GM18508 (cell line): ENCODE measurements around the gene EPHA8.

ENCODE experiments used
- ATAC-seq: cut with Tn5 transposase; IDR thresholded peaks from one replicate; pipeline ENCODE4 v1.9.1; 2021; ENCODE audit warnings: moderate number of reproducible peaks; ENCODE audit not compliant: insufficient read depth, unreplicated experiment

Gene EPHA8

DNA sequence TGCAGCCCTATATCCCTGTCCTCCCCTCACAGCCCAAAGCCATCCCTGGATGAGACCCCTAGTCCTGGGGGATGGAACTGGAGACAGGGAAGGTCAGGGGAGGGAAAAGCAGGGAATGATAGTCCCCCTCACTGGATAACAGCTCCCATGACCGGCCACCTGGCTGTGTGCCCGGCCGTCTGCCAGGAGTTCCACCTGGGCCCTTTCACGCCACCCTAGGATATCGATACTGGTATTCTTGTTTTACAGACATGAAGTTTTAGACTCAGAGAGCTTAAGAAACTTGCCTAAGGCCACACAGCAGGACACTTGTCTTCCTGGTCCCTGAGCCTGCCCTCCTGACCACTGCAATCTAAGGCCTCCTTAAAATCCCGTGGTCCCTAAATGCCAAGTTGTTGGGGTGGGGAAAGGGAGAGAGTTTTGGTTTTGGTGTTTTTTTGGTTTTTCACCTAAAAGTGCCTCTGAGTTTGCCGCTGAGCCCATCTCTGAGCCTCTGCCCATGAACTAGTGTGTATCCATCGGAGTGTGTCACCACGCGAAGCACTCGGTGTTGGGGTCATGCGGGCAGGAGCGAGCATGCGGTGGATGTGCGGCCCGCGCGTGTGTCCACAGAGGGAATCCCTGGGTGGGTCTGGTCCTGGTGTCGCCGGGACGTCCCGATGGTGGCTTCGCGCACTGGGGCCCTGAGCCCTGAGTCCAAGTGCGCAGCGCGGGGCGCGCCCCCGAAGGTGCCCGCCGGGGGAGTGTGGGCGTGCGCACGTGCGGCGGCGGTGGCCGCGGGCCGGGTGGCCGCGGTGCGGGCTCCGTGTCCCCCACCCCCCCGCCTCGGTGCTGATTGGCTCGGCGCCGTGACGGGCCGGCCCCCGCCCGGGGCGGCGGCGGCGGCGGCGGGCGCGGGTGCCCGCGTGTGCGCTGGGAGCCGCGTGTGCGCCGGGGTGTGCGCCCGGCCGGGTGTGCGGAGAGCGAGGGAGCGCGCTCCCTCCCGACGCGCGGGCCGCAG, at the start of gene EPHA8:
Gene EPHA8 (plus strand): TSS at position 906 of the 1,000 bp plus-strand sequence. CDS start 147 bp downstream, outside the sequence.
- ATAC-seq = no peak

DNA sequence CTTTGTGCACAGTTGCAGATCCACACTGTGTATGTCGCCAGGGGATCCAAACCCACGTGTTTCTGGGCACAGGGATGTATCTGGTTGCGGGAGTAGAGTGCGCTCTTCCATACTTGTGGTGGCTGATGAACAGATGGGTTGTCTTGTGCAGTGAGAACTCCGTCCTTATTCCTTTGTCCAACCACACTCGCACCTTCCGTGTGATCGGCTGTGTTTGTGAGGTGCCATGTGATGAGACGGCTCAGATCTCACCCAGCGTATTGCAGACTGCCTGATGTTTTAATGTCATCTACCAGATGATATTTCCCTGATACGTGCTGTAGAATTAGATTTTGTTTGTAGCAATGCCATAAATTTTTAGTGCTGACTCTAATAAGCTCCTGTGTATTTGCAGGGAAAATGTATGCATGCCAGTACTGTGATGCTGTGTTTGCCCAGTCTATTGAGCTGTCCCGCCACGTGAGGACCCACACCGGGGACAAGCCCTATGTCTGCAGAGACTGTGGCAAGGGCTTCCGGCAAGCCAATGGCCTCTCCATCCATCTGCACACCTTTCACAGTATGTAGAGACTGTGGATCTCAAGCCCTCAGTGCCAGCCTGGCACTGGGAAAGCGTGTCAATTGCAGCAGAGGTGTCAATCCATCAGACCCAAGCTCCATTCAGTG, 46.2 kb upstream of the EPHA8 start:
- ATAC-seq = no peak

DNA sequence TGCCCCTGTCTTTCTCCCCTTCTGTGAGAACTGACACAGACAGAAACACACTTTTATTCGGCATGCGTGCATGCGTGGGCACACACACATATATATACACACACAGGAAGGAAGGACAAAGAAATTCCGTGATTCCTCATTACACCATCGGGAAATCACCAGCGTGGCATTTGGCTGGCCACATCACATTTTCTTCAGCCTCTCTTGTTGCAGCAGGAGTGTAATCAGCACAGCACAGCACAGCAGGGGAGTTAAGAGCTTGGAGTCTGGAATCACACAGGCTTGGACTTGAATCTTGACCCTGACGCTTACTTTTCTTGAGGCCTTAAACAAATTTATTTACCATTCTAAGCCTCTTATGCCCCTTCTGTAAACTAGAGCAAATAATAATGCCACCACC, 45.3 kb upstream of the EPHA8 start:
- no peak for ATAC-seq

DNA sequence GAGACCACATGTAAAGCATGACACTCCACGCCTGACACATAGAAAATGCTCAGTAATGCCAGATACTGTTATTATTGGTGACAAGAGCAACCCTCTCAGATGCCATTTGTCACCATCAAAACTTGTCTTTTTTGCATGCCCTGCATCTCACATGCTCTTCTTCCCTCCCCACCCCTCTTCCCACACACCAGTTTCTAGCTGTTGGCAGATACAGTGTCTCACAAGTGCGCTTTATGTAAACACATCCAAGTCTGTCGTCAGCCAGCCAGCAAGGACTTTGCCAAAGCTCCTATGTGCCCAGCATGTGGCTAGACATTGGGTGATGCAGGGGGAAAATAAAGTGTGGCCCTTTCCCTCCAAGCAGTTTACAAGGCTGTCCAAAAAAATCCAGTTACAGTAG, 44.9 kb upstream of the EPHA8 start:
- ATAC-seq = no peak

DNA sequence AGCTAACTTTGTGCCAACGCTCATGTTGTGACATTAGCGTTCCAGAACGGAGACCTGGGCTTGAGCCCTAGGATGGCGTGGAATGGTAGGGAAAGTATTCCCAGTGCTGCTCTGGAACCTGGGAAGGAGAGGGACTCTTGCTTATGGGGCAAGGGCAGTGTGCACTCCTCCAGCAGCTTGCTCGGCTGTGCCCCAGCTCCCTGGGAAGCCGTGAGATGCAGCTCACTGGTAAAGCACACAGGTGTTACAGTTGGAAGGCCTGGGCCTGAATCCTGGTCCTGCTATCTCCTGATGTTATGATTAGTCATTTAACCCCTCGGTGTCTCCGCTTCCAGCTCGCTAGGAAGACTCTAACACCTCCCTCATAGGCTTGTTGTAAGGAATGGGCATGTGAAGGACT, 42.4 kb upstream of the EPHA8 start:
- no peak for ATAC-seq

DNA sequence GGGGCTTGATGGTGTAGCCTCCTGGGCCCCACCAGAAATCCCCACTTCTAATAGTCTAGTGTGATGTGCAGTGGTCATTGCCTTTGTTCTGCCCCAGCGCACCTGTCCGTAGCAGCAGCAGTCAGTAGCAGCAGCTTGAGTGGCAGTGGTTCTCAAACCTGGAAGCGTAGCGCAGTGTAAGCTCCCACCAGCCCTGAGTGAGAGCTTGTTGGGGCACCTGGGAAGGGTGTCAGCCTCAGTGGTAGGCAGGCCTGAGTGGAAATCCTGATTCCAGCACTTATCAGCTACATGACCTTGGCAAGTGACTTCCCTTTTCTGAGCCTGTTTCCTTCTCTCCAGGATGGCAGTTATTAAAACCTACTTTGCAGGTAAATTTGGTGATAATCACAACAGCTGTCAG, 41.6 kb upstream of the EPHA8 start:
- no peak for ATAC-seq

DNA sequence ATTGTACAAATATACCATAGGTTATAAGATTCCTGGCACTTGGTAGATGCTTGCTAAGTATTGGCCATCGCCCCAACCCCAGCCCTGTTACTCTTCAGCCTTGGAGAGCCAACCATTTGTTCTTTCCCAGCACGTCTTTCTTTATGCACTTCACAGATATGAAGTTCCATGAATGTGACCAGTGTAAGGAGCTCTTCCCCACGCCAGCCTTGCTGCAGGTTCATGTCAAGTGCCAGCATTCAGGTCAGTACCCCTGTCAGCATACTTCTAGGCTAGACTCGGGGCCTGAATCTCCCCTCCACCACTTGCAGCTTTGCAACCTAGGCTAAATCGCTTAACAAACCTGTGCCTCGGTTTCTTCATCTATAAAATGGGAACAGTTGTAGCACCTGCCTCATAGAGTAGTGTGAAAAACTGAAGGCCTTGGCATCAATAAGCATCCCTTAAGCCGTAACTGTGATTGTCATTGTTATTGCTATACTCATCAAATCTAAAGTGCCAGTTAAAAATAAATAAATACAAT, 41.0 kb upstream of the EPHA8 start:
- no peak for ATAC-seq

DNA sequence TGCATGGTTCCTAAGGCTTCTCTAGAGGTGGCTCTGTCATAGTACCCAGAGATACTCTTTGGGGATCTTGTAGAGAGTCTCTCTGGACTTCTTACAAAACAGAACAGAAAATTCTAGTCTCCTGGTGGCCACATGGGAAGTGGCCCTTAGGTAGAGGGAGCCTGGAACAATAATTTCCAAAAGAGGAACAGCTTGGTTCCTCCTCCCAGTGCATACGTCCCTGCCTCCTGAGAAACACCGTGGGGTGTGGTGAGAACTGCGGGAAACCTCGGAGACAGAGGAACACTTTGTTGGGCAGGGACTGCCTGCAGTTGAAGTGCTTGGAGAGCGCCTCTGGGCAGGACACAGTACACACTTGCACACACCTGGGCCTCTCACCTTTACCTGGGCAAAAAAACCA, 38.8 kb upstream of the EPHA8 start:
- ATAC-seq = no peak

DNA sequence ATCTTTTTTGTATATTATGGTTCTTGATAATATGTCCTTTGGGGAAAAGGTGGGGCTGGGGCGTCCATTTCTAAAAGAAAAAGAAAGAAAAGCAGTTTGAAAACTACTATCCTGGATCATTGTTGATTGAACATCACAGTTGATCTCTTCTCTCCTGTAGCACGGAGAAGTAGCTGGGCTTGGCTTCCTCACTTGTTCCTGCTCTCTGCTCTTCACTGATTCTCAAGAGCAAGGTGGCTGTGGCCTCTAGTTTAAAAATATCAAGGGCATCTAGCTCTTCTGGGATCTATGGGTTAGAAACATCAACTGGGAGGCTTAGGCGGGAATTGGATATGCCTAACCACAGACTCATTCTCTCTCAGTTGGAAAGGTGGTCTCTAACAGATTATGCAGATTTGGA, 38.1 kb upstream of the EPHA8 start:
- ATAC-seq = no peak

DNA sequence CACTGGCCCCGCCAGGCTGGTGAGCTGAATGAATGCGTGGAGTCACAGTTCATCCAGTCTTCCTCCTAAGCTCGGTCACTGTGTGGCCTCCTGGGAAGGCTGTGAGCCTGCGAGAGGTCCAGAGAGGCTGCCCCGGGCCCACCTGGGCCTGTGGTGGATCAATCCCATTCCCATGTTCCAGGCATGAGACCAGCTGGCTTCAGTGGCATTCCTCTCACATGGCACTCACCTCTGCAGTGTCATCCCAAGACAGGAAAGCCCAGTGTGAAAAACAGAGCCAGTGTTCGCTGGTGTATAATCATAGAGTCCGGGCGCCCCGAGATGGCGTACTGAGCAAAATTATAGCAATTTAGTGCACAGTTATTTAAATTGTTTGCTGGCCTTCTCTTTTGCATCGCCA, 37.6 kb upstream of the EPHA8 start:
- ATAC-seq = no peak

DNA sequence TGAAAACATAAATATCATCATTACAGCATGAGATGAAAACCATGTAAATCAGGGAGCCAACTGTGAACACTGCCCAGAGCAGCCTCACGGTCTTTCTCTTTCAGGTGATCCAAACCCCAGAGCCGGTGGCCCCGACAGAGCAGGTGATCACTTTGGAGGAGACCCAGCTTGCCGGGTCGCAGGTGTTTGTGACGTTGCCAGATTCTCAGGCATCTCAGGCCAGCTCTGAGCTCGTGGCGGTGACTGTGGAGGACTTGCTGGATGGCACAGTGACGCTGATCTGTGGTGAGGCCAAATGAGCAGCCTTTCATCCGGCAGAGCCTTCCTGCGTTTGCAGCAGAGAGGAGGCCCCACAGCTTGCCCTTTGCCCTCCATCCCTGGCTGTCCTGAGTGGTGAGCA, 37.2 kb upstream of the EPHA8 start:
- ATAC-seq = no peak

DNA sequence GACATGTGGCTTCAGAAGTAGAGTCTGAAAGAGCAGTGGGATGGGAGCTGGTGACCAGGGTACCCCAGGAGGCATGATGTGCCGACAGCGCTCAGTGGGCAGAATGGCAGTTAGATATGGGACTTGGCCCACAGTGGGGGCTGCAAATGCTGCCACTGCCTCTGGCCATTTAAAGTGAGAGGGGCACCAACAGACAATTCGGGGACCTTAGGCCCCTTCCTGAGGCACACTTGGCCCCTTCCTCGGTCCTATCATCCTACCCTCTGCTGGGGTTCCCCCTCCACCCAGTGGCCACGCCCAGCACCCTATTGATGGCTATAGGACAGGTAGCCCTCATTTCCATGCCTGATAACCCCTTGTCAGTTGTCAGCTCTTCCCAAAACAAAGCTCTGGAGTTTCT, 36.6 kb upstream of the EPHA8 start:
- no peak for ATAC-seq

DNA sequence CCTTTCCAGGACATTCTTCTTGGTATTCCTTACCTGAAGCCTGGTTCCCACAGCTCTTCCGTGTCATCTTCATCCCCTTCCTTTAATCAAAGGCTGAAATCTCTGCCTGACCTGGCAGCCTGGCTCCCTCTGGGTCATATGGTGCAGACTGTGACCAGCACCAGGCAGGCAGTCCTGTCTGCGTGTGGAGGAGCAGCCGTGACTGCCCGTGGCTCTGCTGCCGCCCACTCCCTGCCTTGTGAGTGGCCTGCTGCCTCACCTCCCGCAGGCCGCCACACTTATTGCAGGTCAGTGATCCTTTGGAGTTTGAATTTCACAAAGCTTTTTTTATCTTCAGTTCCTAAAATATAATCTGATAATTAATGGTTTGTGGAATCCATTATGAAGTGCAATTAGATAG, 36.2 kb upstream of the EPHA8 start:
- ATAC-seq = no peak

DNA sequence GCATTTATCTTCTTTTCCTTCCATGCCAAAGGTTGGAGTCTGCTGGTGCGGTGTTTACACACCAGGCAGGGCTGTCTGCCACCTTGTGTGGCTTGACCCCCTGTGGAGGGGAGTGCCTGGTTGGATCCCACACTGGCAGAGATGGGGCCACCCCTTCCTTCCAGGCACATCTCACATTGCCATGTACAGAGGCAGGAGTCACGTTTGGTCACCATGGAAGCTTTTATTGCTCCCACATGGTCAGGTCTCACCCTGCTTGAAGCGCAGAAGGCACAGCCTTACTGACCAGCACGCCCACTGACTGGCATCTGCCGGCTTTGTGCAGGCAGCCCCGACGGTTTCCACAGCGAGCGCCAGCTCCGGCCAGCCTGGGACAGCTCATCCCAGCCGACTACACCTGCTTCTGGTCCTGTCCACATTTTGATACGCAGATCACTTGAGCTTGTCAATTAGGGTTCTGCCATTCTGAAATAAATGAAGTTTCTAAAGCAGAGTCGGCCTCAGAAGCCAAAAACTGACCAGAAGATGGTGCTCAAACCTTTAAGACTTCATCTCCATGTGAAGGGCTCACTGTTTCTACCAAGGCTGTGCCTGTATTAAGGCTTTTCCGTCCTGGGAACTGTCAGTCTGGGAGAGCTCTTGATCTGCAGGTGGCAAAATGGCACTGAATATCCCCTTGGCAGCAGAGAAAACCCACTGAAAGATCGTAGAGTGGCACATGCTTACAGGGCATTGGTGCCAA, 35.6 kb upstream of the EPHA8 start:
- no peak for ATAC-seq

DNA sequence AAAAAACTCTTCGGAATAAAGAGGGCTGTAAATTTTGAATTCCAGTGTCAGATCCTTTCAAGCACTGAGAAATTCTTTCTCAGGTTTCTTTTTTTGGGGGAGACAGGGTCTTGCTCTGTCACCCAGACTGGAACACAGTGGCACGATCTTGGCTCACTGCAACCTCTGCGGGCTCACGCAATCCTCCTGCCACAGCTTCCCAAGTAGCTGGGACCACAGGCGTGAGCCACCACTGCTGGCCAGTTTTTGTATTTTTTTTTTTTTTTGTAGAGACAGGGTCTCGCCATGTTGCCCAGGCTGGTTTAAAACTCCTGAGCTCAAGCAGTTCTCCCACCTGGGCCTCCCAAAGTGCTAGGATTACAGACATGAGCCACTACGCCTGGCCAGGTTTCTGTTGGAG, 34.8 kb upstream of the EPHA8 start:
- ATAC-seq = no peak

DNA sequence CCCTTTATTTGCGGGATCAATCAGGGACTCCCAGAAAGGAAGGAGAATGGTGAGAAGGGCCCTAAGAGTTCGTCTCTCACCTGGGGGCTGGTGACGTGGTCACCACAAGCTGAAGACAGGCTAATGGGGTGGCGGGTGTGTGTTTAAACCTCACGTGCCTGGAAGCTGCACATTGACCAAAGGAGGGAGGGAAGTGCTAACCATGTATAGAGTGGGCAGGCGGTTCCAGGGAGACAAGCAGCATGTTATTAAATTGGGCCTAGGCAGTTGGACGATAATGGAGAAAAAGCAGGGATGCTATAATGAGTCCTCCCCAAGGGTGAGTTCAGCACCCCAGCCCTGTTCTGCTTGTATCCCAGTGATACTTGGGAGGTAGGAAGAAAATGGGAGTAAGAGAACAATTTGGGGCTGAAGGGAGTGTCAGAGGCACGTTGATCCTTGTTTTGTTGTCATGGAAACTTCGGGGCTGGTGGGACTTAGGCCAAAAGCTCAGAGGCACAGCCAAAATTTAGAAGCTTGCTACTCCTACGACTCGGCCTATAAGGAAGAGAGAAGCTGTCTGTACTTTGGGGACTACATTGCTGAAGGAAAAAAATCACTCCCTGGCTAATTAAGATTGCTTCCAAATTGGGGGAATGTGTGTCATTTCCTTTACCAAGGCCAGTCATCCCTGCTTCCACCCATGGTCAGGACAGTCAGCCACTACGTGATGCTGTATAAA, 33.2 kb upstream of the EPHA8 start:
- ATAC-seq = no peak

DNA sequence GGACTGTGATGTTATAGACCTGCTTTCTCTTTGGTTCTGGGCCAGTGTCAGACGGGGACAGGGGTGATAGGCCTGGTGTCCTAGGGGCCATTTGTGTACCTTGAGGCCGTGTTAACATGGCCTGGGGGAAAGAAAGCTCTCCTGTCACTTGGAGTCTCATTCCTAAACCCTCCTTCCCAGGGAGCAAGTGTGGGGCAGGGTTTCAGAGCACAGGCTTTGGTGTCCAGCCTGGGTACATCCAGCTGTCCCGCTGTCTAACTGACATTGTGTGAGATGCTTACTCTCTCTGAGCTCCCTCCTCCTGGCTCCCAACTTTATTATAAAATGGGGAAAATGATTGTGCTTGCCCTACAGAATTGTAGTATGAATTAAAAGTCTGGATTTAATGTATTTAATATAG, 32.6 kb upstream of the EPHA8 start:
- no peak for ATAC-seq

DNA sequence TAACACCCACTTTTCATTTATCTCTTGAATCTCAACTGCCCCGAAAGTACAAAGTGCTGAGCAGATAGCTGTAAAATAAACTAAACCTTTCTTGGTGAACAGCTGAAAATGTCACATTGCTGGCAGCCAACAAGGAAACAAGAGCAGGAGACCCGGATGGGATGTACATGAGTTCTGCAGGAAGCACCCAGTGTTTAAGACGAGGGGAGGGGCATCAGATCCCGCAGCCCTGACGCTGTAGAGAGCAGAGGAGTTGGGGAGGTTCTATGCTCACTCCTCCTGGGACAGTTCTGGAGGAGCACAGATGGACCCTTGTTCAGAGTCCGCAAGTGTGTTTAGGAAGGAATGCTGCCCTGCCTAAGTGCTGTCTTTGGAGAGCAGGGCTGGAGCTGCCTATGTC, 32.0 kb upstream of the EPHA8 start:
- ATAC-seq = no peak

DNA sequence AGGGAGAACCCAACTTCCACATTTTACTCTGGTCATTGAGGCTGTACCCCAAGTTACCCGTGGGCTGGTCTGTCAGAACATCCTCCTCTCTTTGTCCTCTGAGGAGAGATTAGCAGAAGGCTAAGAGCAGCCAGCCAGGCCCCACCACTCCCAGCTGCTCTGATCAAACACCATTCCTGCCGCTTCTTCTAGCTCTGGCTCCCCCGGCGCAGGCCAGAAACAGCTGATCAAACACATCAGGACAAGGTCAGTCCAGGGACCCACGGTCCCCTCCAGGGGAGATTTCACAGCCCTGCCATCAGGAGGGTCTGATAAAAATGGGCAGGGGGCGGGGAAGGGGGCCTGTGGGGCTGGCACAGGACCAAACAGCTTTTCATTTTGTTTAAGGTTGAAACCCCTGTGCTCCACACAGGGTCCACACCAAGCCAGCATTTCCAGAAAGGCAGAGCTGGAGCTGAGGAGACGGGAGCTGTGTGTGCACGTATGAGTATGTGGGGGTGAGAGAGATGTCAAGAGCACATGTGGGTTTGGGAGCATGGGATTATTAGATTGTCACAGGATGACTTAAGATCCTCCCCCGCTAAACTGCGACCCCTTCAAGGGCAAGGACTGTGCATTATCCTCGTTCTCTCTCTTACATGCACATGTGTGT, 29.9 kb upstream of the EPHA8 start:
- ATAC-seq = no peak

DNA sequence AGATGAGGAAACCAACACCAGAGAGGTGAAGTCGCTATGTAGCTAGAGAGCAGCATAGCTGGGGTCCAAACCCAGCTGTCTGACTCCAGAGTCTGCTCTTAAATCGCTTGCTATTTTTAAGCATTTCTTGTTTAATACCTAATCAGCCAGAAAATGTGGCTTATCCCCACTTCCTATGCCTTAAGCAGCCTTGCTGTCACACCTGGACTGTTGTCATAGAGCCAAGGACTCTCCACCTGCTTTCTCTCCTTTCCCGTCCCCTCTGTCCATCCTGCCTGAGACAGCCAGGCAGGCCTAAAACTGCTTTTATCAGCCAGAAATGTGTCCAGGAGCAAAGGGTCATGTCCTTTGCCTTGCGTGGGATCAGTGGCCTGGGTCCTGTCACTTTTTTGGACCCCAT, 28.3 kb upstream of the EPHA8 start:
- no peak for ATAC-seq
